Measurements from ENCODE around the gene MOSPD2. TPM values are rescaled to one million over a fixed set of nuclear protein-coding genes. Genes with fewer than 3 reads are reported as not detected.

MOSPD2 gene
- polyA plus RNA-seq, 1 experiment: 7.1 TPM

- TF ChIP-seq, protein P1, sequence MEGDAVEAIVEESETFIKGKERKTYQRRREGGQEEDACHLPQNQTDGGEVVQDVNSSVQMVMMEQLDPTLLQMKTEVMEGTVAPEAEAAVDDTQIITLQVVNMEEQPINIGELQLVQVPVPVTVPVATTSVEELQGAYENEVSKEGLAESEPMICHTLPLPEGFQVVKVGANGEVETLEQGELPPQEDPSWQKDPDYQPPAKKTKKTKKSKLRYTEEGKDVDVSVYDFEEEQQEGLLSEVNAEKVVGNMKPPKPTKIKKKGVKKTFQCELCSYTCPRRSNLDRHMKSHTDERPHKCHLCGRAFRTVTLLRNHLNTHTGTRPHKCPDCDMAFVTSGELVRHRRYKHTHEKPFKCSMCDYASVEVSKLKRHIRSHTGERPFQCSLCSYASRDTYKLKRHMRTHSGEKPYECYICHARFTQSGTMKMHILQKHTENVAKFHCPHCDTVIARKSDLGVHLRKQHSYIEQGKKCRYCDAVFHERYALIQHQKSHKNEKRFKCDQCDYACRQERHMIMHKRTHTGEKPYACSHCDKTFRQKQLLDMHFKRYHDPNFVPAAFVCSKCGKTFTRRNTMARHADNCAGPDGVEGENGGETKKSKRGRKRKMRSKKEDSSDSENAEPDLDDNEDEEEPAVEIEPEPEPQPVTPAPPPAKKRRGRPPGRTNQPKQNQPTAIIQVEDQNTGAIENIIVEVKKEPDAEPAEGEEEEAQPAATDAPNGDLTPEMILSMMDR (IDR thresholded peaks at IDR 0.05; ENCODE audit: insufficient read depth, low read depth, low read length): no peak
- Histone ChIP-seq H3K36me3 (ENCODE audit: control insufficient read depth, insufficient read depth, low read length) (no peaks in the 10 kb centered on the region), H3K27me3 (ENCODE audit: control insufficient read depth, insufficient read depth, low read length) (no peaks in the 10 kb centered on the region), H3K4me3 (ENCODE audit: low read depth, low read length) (no peak overlapping the region)
- POLR2A ChIA-PET: no interaction called here
- no peak for DNase-seq (ENCODE audit: low read depth)
- CTCF ChIA-PET: no interaction called here
These were observed 40.6 kb upstream of the MOSPD2 start for GRCh38 chrX:14832586-14832985.

GRCh38 chrX:14837155-14837554 lies 36.1 kb upstream of the MOSPD2 start:
- TF ChIP-seq, protein P1 (IDR thresholded peaks at IDR 0.05; ENCODE audit: insufficient read depth, low read depth, low read length): no peak
- Histone ChIP-seq H3K36me3 (ENCODE audit: control insufficient read depth, insufficient read depth, low read length) (no peaks in the 10 kb centered on the region), H3K27me3 (ENCODE audit: control insufficient read depth, insufficient read depth, low read length) (no peaks in the 10 kb centered on the region), H3K4me3 (ENCODE audit: low read depth, low read length) (no peak overlapping the region)
- DNase-seq (ENCODE audit: low read depth): no peak
- POLR2A ChIA-PET: no interaction called here
- CTCF ChIA-PET: no interaction called here

DNA sequence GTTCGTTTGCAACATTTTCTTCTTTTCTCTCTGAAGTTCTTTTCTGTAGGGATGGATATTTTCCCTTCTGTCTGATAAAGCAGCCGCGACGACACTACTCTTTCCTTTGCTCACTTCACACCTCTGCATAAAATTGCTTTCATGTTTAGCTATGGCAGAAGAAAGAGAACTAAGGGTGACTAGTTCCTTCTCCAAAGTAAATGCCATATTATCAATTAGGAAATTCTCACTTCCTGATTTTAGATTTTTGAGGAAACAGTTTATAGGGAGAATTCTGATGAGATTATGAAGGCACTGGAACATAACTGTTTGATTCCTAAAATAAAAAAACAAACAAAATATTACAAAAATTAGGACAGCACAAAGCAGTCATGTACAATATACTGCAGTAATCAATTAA lies 29.6 kb upstream of the MOSPD2 start:
- ChIA-PET CTCF (no interaction called here), POLR2A (no interaction called here)
- Histone ChIP-seq H3K4me3 (ENCODE audit: low read depth, low read length) (no peak overlapping the region), H3K36me3 (ENCODE audit: control insufficient read depth, insufficient read depth, low read length) (no peaks in the 10 kb centered on the region), H3K27me3 (ENCODE audit: control insufficient read depth, insufficient read depth, low read length) (no peaks in the 10 kb centered on the region)
- TF ChIP-seq, protein P1 (IDR thresholded peaks at IDR 0.05; ENCODE audit: insufficient read depth, low read depth, low read length): no peak
- no peak for DNase-seq (ENCODE audit: low read depth)

GRCh38 chrX:14851526-14851925 lies 21.7 kb upstream of the MOSPD2 start:
- TF ChIP-seq, protein P1 (IDR thresholded peaks at IDR 0.05; ENCODE audit: insufficient read depth, low read depth, low read length): no peak
- CTCF ChIA-PET: no interaction called here
- POLR2A ChIA-PET: no interaction called here
- H3K36me3 ChIP-seq (ENCODE audit: control insufficient read depth, insufficient read depth, low read length): no peaks in the 10 kb centered on the region
- no peak overlapping the region for H3K4me3 ChIP-seq (ENCODE audit: low read depth, low read length)
- no peaks in the 10 kb centered on the region for H3K27me3 ChIP-seq (ENCODE audit: control insufficient read depth, insufficient read depth, low read length)
- no peak for DNase-seq (ENCODE audit: low read depth)

DNA sequence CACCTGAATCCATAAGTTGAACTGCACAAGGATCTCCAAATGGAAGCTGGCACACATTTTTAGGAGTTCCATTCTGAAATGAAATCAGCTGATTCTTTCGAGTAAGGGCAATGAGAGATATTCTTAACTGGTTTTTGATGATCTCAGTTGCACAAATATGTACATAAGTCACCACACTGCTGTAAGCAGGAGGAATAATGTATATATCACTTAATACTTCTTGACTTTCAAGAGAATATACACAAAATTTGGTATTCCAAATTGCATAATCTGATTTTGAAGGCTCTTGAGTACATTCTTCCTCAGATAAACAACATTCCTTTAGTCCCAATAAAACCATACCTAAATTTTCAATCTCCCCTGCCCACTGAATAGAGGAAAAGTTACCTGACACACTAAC lies 8.6 kb upstream of the MOSPD2 start:
- H3K4me3 ChIP-seq (ENCODE audit: low read depth, low read length): no peak overlapping the region
- peak; percentile 28 for DNase-seq (ENCODE audit: low read depth)
- POLR2A ChIA-PET: no interaction called here

More for the DNA sequence above, 8.6 kb upstream of the MOSPD2 start:
- CTCF ChIA-PET: no interaction called here
- no peaks in the 10 kb centered on the region for H3K27me3 ChIP-seq (ENCODE audit: control insufficient read depth, insufficient read depth, low read length)
- no peaks in the 10 kb centered on the region for H3K36me3 ChIP-seq (ENCODE audit: control insufficient read depth, insufficient read depth, low read length)
- TF ChIP-seq, protein P1 (IDR thresholded peaks at IDR 0.05; ENCODE audit: insufficient read depth, low read depth, low read length): no peak
